Kasumi-1 (cell line): Measurements from ENCODE around the gene TMEM63A.
"Not testable (repeated sequence)": the region's sequence is repeated elsewhere in the genome, so short reads cannot be mapped to it uniquely, and the experiment has no call there.

Experiments
- DNase-seq, 2 experiments: peaks; one replicate each; lab custom pipeline; 2025; lab: John Stamatoyannopoulos, UW

Gene TMEM63A

DNA sequence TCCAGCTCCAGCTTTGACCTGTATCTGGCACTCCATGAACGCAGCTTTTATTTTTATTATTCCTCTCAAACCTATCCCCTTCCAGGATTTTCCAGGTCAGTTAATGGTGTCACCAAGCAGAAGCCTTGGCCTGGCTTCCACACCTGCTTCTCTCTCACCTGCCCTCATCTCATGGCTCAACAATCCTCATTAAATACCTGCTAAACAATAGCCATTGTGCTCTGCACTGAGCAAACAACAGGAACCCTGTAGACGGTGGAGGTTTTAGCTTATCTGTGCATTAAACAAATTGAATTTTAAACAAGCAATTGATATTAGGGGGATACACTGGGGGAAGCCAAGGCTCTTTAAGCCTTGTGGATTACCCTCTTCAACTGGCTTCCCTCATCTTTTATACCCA is 26.6 kb upstream of the TMEM63A start:
- DNase-seq = no peak

DNA sequence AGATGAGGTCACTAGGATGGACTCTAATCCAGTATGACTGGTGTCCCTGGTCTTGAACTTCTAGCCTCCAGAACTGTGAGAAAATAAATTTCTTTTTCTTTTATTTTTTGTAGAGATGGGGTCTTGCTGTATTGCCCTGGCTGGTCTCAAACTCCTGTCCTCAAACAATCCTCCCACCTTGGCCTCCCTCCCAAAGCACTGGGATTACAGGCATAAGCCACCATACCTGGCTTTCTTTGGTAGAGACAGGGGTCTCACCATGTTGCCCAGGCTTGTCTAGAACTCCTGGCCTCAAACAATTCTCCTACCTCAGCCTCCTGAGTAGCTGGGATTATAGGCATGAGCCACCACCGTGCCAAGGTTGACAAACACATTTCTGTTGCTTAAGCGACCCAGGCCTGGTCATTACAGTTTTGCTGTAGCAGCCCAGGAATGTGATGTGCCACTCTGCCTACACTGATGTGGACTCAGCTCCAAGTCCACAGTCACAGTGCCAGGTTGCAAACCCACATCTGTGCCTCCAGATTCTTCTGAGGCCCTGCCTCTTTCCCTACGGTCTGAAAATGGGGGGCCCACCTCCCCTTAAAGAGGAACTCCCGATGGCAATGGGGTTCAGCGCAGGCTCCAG is 25.9 kb upstream of the TMEM63A start:
- DNase-seq = no peak

DNA sequence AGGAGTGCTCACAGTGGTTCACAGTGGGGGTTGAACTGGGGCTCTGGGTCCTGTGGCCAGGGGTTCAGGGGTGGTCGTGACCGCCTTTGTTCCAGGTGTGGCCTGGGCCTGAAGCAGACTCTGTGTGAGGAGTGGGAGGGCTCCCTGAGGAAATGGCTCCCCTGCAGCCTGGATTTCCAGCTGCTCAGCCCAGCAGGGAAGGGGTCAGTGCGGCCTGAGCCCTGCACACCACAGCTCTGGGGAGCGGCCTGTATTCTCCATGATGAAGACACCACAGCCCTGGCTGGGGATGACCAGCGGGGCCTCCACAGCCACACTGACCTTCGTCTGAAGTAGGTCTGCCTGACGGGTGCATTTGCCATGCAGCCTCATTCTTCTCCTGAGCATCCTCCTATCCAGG is 25.2 kb upstream of the TMEM63A start:
- no peak for DNase-seq

DNA sequence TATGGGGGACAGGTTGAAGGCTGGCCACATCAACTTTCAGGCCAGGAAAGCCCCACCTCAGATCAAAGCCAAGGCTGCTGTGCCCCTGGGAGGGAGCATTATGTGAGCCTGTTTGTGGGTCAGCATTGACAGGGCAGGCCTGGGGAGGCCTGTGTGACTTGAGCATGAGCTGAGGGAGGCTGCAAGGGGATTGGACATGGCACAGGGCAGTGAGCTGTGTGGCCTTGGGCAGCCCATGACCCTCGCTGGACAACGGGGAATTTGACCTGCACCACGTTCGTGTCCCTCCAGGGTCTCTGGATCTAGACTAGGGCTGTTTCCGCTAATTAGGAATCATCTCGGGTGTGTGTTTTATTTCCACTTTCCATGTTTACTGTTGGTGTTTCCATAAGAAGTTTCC is 24.3 kb upstream of the TMEM63A start:
- no peak for DNase-seq

DNA sequence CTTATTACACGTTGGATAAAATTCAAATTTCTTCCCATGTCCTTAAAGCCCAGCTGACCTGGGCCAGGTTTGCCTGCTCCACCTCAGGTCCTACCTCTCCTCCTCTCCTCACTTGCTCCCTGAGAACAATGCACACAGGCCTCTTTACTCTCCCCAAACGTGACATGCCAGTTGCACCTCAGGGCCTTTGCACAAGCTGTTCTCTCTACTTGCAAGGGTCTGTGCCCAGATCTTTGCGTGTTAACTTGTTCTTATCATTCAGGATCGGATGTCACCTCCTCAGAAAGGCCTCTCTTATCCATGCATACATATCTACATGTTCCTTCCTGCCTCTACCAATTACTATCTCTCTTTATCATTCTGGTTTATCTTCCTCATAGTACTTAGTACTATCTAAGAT is 21.4 kb upstream of the TMEM63A start:
- no peak for DNase-seq

DNA sequence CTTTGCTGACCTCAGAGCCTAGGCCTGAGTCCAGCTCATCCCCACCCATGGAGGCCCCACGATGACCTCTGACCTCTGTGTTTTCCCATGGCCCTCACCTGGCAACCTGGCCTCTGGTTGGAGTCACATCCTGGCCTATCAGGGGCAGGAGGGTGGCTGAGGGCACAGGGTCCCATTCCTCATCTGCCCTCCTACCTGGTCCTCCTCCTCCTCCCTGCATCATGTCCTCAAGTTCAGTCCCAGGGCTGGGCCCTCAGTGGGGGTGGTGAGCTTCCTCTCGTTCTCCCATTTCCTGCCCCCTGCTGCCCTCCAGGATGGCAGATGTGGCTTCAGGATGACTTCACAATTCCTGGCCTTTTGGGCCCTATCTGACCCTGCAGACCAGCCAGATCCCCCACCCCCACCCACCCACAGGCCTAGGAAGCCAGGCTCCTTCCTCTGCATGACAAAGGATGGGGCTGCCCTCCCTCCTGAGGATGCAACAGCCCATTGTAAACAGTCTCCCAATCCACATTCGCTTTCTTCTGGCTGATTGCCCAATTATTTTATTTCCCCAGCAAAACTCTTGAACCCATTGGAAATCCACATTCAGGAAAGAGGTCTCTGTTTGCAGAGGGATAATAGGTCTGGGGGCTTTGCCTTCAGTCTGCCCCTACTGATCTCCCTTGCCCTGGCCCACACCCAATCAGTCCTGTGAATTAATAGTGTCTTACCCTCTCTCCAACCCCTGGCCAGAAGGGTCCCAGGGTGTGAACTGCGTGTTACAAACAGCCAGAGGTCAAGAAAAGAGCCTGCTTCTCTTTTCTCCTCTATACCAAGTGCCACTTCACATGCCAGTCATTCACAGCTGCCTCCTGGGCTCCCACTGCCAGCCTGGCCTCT is 17.1 kb upstream of the TMEM63A start:
- no peak for DNase-seq

DNA sequence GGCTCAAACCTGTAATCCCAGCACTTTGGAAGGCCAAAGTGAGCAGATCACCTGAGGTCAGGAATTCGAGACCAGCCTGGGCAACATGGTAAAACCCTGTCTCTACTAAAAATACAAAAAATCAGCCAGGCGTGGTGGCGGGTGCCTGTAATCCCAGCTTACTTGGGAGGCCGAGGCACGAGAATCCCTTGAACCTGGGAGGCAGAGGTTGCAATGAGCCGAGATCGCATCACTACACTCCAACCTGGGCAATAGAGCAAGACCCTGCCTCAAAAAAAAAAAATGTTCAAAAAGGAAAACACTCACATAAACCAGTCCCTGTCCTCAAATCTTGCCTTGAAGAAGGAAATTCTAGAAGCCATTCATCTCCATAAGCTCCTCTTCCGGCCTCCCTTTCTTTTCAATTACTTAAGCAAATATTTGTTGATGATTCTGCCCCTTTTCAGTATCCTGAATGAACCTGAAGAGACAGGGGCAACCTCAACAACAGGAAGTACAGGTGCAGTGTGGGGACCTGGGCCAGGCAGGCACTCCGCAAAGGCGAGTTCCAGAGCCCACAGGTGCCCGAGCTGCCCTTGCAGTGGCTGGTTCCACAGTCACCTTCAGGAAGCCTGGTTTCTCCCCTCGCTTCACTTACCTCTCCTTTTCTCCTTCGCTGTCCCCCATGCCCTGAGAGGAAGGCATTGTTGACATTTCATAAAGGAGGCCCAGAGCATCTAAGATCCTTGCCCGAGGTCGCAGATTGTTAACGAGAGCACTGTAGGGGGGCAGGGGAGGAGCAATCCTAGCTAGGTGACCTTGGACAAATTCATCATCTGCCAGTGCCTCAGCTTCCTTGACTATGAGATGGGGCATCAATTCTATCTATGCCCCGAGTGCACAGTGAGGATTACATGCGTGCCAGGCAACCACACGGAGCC is 15.7 kb upstream of the TMEM63A start:
- no peak for DNase-seq

DNA sequence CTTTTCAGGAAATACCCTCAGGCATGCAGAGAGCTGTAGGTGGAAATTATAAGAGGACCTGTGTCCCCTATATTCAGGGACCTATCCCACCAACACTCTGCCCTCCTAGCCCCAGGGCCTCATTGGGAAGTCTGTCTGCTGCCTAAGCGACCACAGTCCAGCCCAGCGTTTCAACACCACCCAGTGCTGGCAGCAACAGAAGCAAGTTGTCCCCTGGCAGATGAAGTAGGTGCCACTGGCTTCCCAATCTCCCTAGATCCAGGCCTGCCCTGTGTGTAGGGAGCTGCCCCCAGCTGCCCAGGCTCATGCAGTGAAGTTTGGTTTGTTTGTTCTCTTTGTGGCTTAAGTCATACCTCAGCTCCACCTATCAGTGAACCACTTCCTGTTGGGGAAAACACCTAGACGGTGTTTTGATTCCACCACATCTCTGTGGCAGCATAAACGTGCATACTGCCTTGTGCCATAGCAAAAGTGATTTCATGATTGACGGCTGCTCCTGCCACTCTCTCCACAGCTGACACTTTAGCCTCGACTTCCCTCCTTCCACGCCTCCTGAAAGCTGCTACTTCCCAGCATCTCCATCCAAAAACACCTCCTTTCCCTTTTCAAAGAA is 14.9 kb upstream of the TMEM63A start:
- DNase-seq = no peak

DNA sequence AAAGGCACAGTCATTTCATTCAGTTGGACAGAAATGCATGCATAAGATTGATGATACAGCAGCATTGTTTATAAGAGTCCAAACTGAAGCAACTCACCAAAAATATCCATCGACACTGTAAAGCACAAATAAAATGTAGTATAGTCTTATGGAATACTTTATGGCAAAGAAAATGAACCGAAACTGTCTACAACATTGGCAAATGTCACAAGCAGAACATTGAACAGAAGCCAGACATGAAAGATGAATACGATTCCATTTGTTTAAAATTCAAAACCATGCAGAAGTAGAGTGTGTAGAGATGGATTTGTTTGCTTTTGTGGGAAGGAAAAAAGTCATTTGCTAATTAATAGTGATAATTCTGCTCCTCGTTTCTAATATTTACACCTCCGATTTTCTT is 14.3 kb upstream of the TMEM63A start:
- no peak for DNase-seq

DNA sequence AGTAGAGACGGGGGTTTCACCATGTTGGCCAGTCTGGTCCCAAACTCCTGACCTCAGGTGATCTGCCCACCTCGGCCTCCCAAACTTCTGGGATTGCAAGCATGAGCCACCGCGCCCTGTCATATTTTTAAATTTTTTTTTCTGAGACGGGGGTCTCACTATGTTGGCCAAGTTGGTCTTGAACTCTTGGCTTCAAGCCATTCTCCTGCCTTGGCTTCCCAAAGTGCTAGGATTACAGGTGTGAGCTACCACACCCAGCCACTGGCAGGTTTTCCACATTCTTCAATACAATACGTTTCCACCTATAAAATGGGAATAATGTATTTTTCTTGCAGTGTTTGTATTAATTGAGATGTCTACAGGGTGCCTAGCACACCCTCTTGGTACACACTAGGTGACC is 10.1 kb upstream of the TMEM63A start:
- DNase-seq = no peak

DNA sequence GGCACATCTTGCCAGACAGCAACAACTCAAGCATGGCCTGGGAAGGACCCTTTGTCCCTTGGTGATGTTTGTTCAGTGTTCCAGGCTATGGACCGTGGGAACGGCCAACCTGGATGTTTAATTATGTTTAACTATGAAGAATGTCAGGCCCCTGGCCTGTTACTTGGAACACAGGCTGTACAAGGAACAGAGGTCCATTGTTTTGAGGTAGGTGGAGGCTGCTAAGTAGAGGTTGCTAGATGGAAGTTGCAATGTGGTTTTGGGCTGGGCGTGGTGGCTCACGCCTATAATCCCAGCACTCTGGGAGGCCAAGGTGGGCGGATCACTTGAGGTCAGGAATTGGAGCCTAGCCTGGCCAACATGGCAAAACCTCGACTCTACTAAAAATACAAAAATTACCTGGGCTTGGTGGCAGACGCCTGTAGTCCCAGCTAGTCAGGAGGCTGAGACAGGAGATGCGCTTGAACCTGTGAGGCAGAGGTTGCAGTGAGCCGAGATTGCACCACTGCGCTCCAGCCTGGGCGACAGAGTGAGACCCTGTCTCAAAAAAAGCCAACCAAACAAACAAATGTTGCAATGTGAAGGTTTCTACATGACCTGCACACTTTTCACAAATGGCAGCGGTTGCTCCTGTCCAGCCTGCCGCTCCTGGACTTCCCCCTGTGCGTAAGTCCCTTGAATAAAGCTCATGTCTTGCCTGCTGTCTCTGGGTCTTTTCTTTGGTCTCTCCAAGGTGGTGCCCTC is 9.2 kb upstream of the TMEM63A start:
- DNase-seq = no peak

DNA sequence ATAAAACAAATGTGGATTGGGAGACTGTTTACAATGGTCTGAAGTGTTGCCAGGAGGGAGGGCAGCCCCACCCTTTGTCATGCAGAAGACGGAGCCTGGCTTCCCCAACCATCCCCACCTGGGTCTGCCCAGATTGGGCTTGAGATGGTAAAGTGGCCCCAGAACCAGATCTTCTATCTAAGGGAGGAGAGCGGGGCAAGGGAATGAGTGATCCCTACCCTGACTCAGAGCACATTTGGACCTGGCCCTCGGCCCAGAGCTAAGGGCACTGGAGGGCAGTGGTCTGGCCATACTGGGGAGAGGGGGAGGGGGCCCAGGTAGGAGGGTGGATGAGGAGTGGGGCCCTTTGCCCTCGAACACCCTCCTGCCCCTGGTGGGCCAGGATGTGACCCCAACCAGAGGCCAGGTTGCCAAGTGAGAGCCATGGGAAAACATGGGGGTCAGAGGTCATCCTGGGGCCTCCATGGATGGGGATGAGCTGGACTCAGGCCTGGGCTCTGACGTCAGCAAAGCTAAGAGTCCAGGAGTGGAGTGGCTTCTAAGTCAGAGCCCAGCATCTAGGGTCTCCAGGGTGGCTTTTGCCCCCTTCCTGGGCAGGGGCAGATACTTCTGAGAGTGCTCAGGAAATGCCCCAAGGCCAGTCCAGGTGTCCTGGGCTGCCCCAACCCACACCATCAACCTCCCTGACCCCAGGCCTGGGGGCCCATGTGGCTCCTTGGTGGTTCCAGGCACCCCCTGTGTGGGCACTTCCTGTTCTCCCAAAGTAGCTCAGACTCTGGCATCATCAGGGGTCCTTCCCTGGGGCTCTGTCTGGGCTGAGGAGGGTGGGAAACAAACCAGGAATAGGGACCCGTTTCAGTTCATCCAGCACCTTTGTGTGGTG is 8.4 kb upstream of the TMEM63A start:
- DNase-seq = no peak

DNA sequence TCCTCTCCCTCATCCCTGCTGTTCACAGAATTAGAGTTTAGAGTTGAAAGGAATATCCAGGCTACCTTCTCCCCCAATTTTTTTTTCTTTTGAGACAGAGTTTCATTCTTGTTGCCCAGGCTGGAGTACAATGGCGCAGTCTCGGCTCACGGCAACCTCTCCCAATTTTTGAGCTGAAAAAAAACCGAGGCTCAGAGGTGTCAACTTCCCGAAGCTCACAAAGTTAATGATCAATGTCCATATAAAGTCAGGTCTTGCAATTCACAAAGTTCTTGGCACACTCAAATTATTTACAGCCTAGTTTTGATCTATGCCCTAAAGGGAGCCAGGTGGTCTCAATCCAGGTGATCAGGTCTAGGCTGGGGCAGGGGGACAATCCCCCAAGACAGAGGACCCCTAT is 7.6 kb upstream of the TMEM63A start:
- DNase-seq = no peak

DNA sequence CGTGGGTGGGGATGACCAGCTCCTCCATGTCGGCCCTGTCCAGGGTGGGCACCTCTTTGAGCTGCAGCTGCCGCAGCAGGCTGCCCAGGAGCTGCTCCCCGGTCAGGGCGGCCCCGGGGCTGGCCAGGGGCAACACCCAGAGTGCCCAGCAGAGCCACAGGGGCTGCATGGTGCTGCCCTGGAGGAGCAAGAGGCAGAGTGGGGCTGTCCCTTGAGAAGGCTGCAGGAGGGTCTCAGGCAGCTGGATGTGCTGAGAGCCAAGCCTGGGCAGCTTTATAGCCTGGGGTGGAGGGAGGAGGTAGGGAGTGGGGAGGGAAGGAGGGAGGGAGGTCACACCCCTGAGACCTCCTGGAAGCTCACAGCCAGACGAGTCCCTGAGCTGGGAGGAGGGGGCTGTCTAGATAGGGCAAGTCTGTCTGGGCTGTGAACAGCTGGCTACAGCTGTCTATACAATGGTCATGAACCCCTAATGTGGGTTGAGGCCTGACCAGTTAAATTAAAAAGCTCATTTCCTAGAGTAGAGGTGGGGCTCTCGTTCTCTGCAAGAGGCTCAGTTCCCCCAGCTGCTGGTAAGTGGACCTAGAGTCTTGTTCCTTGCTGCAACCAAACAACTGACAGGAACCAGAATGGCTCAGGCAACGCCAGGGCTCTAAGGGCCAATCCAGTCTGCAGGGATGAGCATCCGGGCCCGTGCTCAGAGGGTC is 6.9 kb upstream of the TMEM63A start, which contains the start of gene LEFTY1:
Gene LEFTY1 (minus strand): TSS at position 249 of the 704 bp plus-strand sequence. CDS start 80 bp downstream, at position 169.
- no peak for DNase-seq

DNA sequence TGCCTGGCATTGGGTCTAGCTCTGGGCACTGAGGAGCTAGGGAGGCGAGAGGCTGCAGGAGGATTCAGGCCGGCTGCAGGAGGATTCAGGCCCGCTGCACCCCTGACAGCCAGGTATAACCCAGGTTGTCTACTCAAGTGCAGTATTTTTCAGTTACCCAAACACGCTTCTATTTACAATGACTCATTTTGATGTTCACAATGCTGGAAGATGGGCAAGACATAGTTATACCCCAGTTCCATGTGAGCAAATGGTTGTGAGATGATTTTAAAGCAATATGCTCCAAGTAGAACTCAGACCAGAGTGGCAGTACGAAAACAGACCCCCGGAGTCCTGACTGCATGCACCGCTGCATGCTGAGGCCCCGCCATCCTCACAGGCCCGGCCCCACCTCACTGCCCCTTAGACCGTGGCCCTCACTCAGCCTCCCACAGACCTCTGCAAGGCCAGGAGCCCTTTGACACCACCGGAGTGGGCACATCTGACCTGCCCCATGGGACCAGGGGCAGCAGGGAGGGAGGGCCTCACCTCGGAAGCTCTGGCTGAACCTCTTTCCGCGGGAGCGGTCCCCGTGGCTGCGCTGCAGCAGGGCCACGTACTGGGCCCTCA is 6.2 kb upstream of the TMEM63A start:
- DNase-seq = no peak

DNA sequence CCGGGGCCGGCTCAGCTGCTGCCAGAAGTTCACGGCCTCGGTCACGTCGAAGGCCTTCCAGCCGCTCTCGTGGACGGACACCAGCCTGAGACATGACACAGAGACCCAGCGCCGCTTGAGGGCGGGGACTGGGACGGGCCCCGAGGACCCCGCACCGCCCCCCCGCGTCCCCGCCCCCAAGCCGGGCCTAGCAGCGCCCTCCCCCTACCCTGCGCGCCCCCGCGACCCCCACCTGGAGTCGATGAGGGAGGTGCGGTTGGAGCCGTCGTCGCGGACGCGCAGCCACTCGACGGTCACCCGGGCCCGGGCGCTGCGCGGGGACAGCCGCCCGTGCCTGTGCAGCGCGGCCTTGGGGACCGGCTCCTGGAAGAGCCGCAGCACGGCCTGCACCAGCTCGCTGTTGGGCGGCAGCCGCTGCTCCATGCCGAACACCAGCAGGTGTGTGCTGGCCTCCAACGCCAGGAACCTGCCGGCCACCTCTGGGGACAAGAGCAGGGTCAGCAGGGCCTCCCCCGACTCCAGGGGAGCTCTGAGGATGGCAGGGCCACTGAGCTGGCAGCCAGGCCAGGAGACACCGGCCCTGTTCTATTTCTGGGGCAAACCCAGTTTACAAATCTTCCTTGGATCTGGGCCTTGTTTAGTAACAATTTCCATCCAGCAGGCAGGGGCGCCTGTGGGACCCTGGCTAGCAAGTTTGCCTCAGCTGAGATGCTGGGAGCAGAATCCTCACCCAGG is 5.5 kb upstream of the TMEM63A start:
- DNase-seq = not testable (repeated sequence)

DNA sequence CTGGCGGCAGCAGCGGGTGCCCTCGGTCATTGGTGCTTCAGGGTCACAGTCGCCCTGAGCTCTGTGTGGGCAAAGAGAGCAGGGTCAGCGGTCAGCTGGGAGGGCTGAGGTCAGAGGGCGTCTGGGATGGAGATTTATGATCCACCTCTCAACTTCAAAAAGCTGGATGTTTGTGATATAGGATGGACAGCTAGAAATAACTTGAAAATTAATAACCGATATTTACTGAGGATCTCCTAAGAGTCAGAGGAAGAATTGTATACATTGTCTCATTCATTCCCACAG is 4.8 kb upstream of the TMEM63A start:
- no peak for DNase-seq

DNA sequence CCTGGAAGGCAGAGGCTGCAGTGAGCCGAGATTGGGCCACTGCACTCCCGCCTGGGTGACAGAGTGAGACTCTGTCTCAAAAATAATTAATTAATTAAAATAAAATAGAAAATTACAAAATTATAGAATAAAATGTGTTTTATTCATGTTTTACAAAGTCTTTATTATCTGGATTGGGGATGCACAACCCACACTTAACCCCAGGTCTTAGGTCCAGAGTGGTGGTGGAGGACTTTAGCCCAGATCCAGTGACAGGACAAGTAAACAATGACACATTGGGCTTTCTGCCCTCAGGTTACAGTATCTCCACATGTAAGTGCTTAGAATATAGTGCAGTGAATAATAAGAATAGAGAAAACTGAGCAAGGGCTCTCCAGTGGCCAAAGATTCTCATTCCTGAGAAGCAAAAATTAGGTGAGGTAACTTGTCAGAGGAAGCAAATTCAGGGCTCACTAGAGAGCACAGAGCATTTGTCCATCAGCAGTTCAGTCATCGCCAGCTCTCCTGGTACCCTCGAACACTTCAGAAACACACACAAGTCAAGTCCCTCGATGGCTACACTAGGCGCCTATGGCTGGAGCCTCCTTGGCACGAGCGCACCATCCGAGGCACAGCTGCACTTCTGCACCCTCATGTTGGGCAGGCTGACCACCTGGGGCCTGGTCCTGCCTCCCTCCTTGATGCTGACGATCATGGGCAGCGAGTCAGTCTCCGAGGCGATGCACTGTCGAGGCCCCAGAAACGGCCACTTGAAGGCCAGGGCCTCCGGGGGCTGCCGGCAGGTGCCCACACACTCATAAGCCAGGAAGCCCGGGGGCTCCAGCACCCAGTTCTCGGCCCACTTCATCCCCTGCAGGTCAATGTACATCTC is 4.2 kb upstream of the TMEM63A start:
- no peak for DNase-seq
